ENCODE results near the gene TMEM184C.

The TMEM184C gene

DNA sequence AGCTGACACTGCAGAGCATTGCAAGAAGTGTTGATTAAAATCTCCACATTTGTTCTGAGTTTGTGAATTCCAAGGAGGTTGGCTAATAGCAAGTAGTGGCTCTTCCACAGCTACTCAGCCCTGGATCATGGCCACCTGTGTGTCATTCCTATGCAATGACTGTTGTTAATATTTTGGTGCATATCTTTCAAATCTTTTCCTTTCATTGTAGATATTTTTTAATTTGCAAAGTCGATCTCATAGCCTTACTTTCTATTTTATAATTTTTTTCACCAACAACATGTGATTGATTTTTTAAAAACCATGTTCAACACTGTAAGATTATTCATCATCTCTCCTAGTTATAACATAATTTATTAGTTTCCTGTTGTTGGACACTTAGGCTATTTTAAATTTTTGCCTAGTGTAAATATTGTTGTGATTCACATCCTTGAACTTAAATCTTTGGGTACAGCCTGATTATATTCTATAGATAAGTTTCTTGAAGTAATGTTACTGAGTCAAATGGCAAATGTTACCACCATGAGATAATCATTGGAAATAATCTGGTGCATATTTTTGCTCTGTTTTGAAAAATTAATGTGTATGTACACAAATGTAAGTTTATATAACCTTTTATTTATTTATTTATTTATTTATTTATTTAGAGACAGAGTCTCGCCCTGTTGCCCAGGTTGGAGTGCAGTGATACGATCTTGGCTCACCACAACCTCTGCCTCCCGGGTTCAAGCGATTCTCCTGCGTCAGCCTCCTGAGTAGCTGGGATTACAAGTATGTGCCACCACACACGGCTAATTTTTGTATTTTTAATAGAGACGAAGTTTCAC, 97.6 kb downstream of the TMEM184C start:
- Histone ChIP-seq H3K27me3 (ENCODE audit: insufficient read depth, low read length, poor library complexity, severe bottlenecking) (no peaks in the 10 kb centered on the region), H3K9me3 (ENCODE audit: insufficient read depth, low read depth, low read length) (no peaks in the 10 kb centered on the region), H3K36me3 (ENCODE audit: insufficient read depth, low read length) (no peaks in the 10 kb centered on the region), H2AFZ (ENCODE audit: low read length) (no peak overlapping the region), H3K79me2 (ENCODE audit: insufficient read depth, low read length) (no peaks in the 10 kb centered on the region), H3K9me2 (replicated peaks; ENCODE audit: low read depth, low read length) (no peaks in the 10 kb centered on the region), H3F3A (ENCODE audit: low read depth) (no peaks in the 10 kb centered on the region), H3K4me2 (ENCODE audit: low read depth, low read length, poor library complexity, severe bottlenecking) (no peak overlapping the region), H4K20me1 (ENCODE audit: insufficient read depth, low read length, poor library complexity, severe bottlenecking) (no peaks in the 10 kb centered on the region), H3K4me1 (ENCODE audit: insufficient read depth, low read length, poor library complexity, severe bottlenecking) (no peaks in the 10 kb centered on the region), H3K4me3 (ENCODE audit: low read length, poor library complexity, severe bottlenecking) (no peak overlapping the region), H3K9ac (ENCODE audit: low read depth, low read length, poor library complexity, severe bottlenecking) (no peak overlapping the region)
- TF ChIP-seq, protein P1, sequence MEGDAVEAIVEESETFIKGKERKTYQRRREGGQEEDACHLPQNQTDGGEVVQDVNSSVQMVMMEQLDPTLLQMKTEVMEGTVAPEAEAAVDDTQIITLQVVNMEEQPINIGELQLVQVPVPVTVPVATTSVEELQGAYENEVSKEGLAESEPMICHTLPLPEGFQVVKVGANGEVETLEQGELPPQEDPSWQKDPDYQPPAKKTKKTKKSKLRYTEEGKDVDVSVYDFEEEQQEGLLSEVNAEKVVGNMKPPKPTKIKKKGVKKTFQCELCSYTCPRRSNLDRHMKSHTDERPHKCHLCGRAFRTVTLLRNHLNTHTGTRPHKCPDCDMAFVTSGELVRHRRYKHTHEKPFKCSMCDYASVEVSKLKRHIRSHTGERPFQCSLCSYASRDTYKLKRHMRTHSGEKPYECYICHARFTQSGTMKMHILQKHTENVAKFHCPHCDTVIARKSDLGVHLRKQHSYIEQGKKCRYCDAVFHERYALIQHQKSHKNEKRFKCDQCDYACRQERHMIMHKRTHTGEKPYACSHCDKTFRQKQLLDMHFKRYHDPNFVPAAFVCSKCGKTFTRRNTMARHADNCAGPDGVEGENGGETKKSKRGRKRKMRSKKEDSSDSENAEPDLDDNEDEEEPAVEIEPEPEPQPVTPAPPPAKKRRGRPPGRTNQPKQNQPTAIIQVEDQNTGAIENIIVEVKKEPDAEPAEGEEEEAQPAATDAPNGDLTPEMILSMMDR (conservative IDR thresholded peaks at IDR 0.05; ENCODE audit: low read length) = no peak
- TF ChIP-seq EZH2phosphoT487 (IDR thresholded peaks at IDR 0.05; ENCODE audit: borderline replicate concordance) = no peak

DNA sequence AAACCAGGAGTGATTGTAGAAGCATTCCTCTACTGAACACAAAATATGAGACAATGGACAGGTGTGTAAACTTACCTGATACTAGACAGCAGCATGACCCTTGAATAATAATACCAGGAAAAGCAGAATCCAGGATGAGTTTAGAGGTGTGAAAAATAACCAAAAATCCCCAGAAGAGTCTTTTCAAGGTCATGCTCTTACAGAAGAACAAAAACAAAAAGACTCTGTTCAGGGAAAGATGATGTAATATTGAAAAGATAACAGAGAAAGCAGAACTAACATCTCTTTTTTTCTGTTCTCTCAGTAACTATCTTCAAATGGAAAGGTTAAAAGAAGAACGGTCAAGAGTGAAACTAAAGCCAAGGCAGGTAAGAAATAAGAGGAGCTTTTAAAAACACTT, 100.7 kb downstream of the TMEM184C start:
- Histone ChIP-seq H3K9me3 (ENCODE audit: insufficient read depth, low read depth, low read length) (no peaks in the 10 kb centered on the region), H3K4me3 (ENCODE audit: low read length, poor library complexity, severe bottlenecking) (no peak overlapping the region), H3K9me2 (replicated peaks; ENCODE audit: low read depth, low read length) (no peaks in the 10 kb centered on the region), H3K36me3 (ENCODE audit: insufficient read depth, low read length) (no peaks in the 10 kb centered on the region), H3F3A (ENCODE audit: low read depth) (no peaks in the 10 kb centered on the region), H4K20me1 (ENCODE audit: insufficient read depth, low read length, poor library complexity, severe bottlenecking) (no peaks in the 10 kb centered on the region), H3K9ac (ENCODE audit: low read depth, low read length, poor library complexity, severe bottlenecking) (no peak overlapping the region), H3K27me3 (ENCODE audit: insufficient read depth, low read length, poor library complexity, severe bottlenecking) (no peaks in the 10 kb centered on the region), H2AFZ (ENCODE audit: low read length) (0 out of 2 replicates have a peak overlapping the region, but pooled peaks have one; percentile 22), H3K4me2 (ENCODE audit: low read depth, low read length, poor library complexity, severe bottlenecking) (no peak overlapping the region), H3K79me2 (ENCODE audit: insufficient read depth, low read length) (no peaks in the 10 kb centered on the region), H3K4me1 (ENCODE audit: insufficient read depth, low read length, poor library complexity, severe bottlenecking) (no peaks in the 10 kb centered on the region)
- TF ChIP-seq, protein P1 (conservative IDR thresholded peaks at IDR 0.05; ENCODE audit: low read length) = no peak
- TF ChIP-seq EZH2phosphoT487 (IDR thresholded peaks at IDR 0.05; ENCODE audit: borderline replicate concordance) = no peak

Data from Loucy (cell line).